Tibial nerve (tissue), 4 donors: ENCODE measurements around the gene PXN.

ENCODE experiments used
- EP300 ChIP-seq, 2 donors: sonication (generic); formaldehyde crosslinking; IDR thresholded peaks; one replicate each; pipeline ENCODE4 v1.6.1; 2017; ENCODE audit warnings: antibody characterized with exemption in 2 of 2, mild to moderate bottlenecking in 1 of 2
- POLR2A ChIP-seq, 2 donors: fragments of 450-650 bp; IDR thresholded peaks; one replicate each; pipeline ENCODE4 v1.6.1; 2017; ENCODE audit warnings: antibody characterized with exemption in 2 of 2, mild to moderate bottlenecking in 2 of 2, moderate library complexity in 2 of 2
- TF ChIP-seq, protein P1 (sequence below), 5 experiments: fragments of 200-600 bp in 3 of 5; fragments of 450-650 bp in 2 of 5; sonication (generic) in 3 of 5; IDR thresholded peaks; one replicate each; pipeline ENCODE4 v1.5.1; 2016 to 2019; ENCODE audit warnings: antibody characterized with exemption in 5 of 5, mild to moderate bottlenecking in 3 of 5, moderate library complexity in 2 of 5

DNA sequence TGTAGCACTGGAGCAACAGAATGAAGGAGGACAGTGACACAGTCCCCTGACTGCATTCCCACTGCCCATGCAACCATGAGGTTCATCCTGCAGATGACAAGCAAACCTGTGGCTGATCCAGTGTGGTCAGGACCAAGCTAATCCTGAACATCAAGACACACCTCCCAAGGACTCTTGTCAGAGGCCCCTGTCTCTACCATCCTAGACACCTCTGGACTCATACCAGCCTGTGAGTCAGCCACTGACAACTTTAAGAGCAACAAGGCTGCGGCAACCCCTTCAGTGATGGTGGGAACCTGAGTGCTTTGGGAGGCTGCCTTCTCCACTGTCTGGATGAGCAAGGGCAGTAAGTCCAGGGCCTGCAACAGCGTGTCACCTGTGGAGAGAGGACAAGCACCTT is 95.6 kb downstream of the PXN start:
- TF ChIP-seq, protein P1, sequence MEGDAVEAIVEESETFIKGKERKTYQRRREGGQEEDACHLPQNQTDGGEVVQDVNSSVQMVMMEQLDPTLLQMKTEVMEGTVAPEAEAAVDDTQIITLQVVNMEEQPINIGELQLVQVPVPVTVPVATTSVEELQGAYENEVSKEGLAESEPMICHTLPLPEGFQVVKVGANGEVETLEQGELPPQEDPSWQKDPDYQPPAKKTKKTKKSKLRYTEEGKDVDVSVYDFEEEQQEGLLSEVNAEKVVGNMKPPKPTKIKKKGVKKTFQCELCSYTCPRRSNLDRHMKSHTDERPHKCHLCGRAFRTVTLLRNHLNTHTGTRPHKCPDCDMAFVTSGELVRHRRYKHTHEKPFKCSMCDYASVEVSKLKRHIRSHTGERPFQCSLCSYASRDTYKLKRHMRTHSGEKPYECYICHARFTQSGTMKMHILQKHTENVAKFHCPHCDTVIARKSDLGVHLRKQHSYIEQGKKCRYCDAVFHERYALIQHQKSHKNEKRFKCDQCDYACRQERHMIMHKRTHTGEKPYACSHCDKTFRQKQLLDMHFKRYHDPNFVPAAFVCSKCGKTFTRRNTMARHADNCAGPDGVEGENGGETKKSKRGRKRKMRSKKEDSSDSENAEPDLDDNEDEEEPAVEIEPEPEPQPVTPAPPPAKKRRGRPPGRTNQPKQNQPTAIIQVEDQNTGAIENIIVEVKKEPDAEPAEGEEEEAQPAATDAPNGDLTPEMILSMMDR (IDR thresholded peaks at IDR 0.05) = no peak
- TF ChIP-seq POLR2A (IDR thresholded peaks at IDR 0.05) (no peak), EP300 (IDR thresholded peaks at IDR 0.05) (no peak)
